Vagina (tissue), 2 donors: ENCODE measurements around the gene NHSL2.

Source experiments
- POLR2A ChIP-seq, 2 donors: fragments of 450-650 bp; IDR thresholded peaks; one replicate each; pipeline ENCODE4 v1.6.1; 2017; ENCODE audit warnings: antibody characterized with exemption in 2 of 2, mild to moderate bottlenecking in 2 of 2, moderate library complexity in 2 of 2
- POLR2AphosphoS5 ChIP-seq, 2 donors: sonication (generic); formaldehyde crosslinking; IDR thresholded peaks; one replicate each; pipeline ENCODE4 v1.9.0; 2017; ENCODE audit warnings: antibody characterized with exemption in 2 of 2, mild to moderate bottlenecking in 2 of 2, low read depth in 1 of 2; ENCODE audit not compliant: insufficient read depth in 1 of 2
- TF ChIP-seq, protein P1 (sequence below), 3 experiments: fragments of 450-650 bp in 2 of 3; fragments of 200-600 bp in 1 of 3; sonication (generic) in 1 of 3; IDR thresholded peaks; one replicate each; pipeline ENCODE4 v1.5.1; 2017 to 2019; ENCODE audit warnings: antibody characterized with exemption in 3 of 3, mild to moderate bottlenecking in 2 of 3, moderate library complexity in 2 of 3

GRCh38 chrX:72023071-72023470 lies 112.4 kb downstream of the NHSL2 start:
- TF ChIP-seq, protein P1, sequence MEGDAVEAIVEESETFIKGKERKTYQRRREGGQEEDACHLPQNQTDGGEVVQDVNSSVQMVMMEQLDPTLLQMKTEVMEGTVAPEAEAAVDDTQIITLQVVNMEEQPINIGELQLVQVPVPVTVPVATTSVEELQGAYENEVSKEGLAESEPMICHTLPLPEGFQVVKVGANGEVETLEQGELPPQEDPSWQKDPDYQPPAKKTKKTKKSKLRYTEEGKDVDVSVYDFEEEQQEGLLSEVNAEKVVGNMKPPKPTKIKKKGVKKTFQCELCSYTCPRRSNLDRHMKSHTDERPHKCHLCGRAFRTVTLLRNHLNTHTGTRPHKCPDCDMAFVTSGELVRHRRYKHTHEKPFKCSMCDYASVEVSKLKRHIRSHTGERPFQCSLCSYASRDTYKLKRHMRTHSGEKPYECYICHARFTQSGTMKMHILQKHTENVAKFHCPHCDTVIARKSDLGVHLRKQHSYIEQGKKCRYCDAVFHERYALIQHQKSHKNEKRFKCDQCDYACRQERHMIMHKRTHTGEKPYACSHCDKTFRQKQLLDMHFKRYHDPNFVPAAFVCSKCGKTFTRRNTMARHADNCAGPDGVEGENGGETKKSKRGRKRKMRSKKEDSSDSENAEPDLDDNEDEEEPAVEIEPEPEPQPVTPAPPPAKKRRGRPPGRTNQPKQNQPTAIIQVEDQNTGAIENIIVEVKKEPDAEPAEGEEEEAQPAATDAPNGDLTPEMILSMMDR (IDR thresholded peaks at IDR 0.05) = no peak
- TF ChIP-seq POLR2AphosphoS5 (IDR thresholded peaks at IDR 0.05; ENCODE audit: insufficient read depth in 1 of 2, low read depth in 1 of 2) (no peak), POLR2A (IDR thresholded peaks at IDR 0.05) (no peak)
